HCT116 (cell line): ENCODE results near the gene THEM4. TPM values are rescaled to one million over a fixed set of nuclear protein-coding genes. Genes with fewer than 3 reads are reported as not detected.

Source experiments
- ATAC-seq: fragments of 200-7000 bp; cut with Tn5 transposase; 2 replicates; pipeline ENCODE4 v1.9.1; 2020; ENCODE audit warnings: mild to moderate bottlenecking, moderate library complexity
- BruUV-seq: library from RNA; stranded (reverse); fragments of 400-500 nt; replicated peaks from 2 replicates; lab custom pipeline; 2021; lab: Mats Ljungman, UMichigan
- CTCF ChIA-PET: fragments of 300-600 bp; sonication (Branson Sonifier 250); formaldehyde crosslinking; loops from one replicate; lab custom pipeline; 2021; ENCODE audit warnings: antibody characterized with exemption; lab: Charles Lee
- POLR2A ChIA-PET: fragments of 300-600, 350-600 bp; sonication (Branson Sonifier 250); formaldehyde crosslinking; loops from one replicate; lab custom pipeline; 2021; ENCODE audit warnings: antibody characterized with exemption; lab: Charles Lee
- RAD21 ChIA-PET, 2 experiments: fragments of 300-600 bp; sonication (Branson Sonifier 250); formaldehyde crosslinking; loops; one replicate each; lab custom pipeline; 2023; ENCODE audit warnings: low total read pairs in 2 of 2; ENCODE audit not compliant: uncharacterized antibody in 2 of 2, unreplicated experiment in 2 of 2, low non-redundant PET in 1 of 2; lab: Charles Lee
- DNase-seq: peaks from one replicate; pipeline ENCODE4 v3.0.0-alpha.2; 2010; ENCODE audit warnings: low read depth, low spot score
- H2AFZ ChIP-seq: fragments of 200-600 bp; shearing (Covaris generic), sonication (generic); 2 replicates; pipeline ENCODE4 v1.6.1; 2017; ENCODE audit warnings: low read depth, mixed run types, mixed read lengths, antibody characterized with exemption, low read length; ENCODE audit not compliant: poor library complexity, severe bottlenecking
- H3K27ac ChIP-seq: 2 replicates; pipeline ENCODE4 v1.5.1; 2012; ENCODE audit warnings: low read depth, low read length
- H3K27me3 ChIP-seq: fragments of 200-600 bp; sonication (generic); 2 replicates; pipeline ENCODE4 v1.6.1; 2016; ENCODE audit warnings: mixed run types, low read length, mixed read lengths; ENCODE audit not compliant: insufficient read depth
- H3K36me3 ChIP-seq, 2 experiments: fragments of 200-500 bp in 1 of 2; fragments of 200-600 bp in 1 of 2; sonication (Bioruptor generic) in 1 of 2; sonication (generic) in 1 of 2; 2 replicates each; pipeline versions ENCODE4 v1.5.1 to v1.6.1; 2014 to 2016; ENCODE audit warnings: low read length in 2 of 2, inconsistent platforms in 1 of 2, mixed read lengths in 1 of 2, mixed run types in 1 of 2; ENCODE audit not compliant: insufficient read depth in 2 of 2, control insufficient read depth in 1 of 2
- H3K4me1 ChIP-seq, 2 experiments: fragments of 200-600 bp in 1 of 2; sonication (generic) in 1 of 2; 2 replicates each; pipeline versions ENCODE4 v1.5.1 to v1.6.1; 2012 to 2017; ENCODE audit warnings: low read length in 2 of 2, inconsistent platforms in 1 of 2, mild to moderate bottlenecking in 1 of 2, mixed read lengths in 1 of 2, mixed run types in 1 of 2, moderate library complexity in 1 of 2; ENCODE audit not compliant: insufficient read depth in 2 of 2, control insufficient read depth in 1 of 2
- H3K4me2 ChIP-seq: fragments of 200-600 bp; sonication (generic); 2 replicates; pipeline ENCODE4 v1.6.1; 2017; ENCODE audit warnings: mixed run types, low read length, mixed read lengths
- H3K4me3 ChIP-seq, 2 experiments: fragments of 200-600 bp in 1 of 2; sonication (generic) in 1 of 2; replicated peaks in 1 of 2; 2 replicates each; pipeline ENCODE4 v1.5.1; 2011 to 2016; ENCODE audit warnings: low read length in 2 of 2, control low read depth in 1 of 2, low read depth in 1 of 2, mild to moderate bottlenecking in 1 of 2, mixed read lengths in 1 of 2, mixed run types in 1 of 2
- H3K79me2 ChIP-seq: fragments of 200-600 bp; sonication (generic); 2 replicates; pipeline ENCODE4 v1.6.1; 2017; ENCODE audit warnings: mild to moderate bottlenecking, mixed run types, low read length, moderate library complexity, mixed read lengths; ENCODE audit not compliant: insufficient read depth
- H3K9ac ChIP-seq: fragments of 200-600 bp; sonication (generic); 2 replicates; pipeline ENCODE4 v1.6.1; 2016; ENCODE audit warnings: low read length, mixed read lengths
- H3K9me2 ChIP-seq: fragments of 200-600 bp; sonication (generic), shearing (Covaris generic); 2 replicates; pipeline ENCODE4 v1.6.1; 2017; ENCODE audit warnings: mixed run types, mild to moderate bottlenecking, moderate library complexity; ENCODE audit not compliant: insufficient read depth
- H3K9me3 ChIP-seq, 2 experiments: fragments of 200-500 bp in 1 of 2; fragments of 200-600 bp in 1 of 2; sonication (Bioruptor generic) in 1 of 2; sonication (generic) in 1 of 2; 2 replicates each; pipeline ENCODE4 v1.6.1; 2014 to 2017; ENCODE audit warnings: low read length in 2 of 2, mixed read lengths in 2 of 2, inconsistent platforms in 1 of 2, low read depth in 1 of 2, mild to moderate bottlenecking in 1 of 2, mixed run types in 1 of 2, moderate library complexity in 1 of 2; ENCODE audit not compliant: control insufficient read depth in 1 of 2, insufficient read depth in 1 of 2
- H4K20me1 ChIP-seq: fragments of 200-600 bp; sonication (generic), shearing (Covaris generic); 2 replicates; pipeline ENCODE4 v1.6.1; 2017; ENCODE audit warnings: mixed run types, mild to moderate bottlenecking, moderate library complexity; ENCODE audit not compliant: insufficient read depth
- EGR1 ChIP-seq: IDR thresholded peaks from 2 replicates; pipeline ENCODE4 v1.6.1; 2012; ENCODE audit warnings: low read depth
- EZH2 ChIP-seq: fragments of 200-600 bp; sonication (generic); IDR thresholded peaks from 2 replicates; pipeline ENCODE4 v1.6.1; 2017; ENCODE audit warnings: antibody characterized with exemption, mixed run types
- FOSL1 ChIP-seq: IDR thresholded peaks from 2 replicates; pipeline ENCODE4 v1.6.1; 2012; ENCODE audit warnings: low read depth
- JUND ChIP-seq: IDR thresholded peaks from 2 replicates; pipeline ENCODE4 v1.6.1; 2012
- MAX ChIP-seq: IDR thresholded peaks from 2 replicates; pipeline ENCODE4 v1.6.1; 2012
- POLR2AphosphoS5 ChIP-seq: IDR thresholded peaks from 2 replicates; pipeline ENCODE4 v1.6.1; 2011; ENCODE audit warnings: mild to moderate bottlenecking, low read depth, low read length, moderate library complexity
- RAD21 ChIP-seq: IDR thresholded peaks from 2 replicates; pipeline ENCODE4 v1.6.1; 2012; ENCODE audit warnings: low read depth, mild to moderate bottlenecking
- SIN3A ChIP-seq: IDR thresholded peaks from 2 replicates; pipeline ENCODE4 v1.6.1; 2012; ENCODE audit warnings: low read depth
- YY1 ChIP-seq: IDR thresholded peaks from 2 replicates; pipeline ENCODE4 v1.6.1; 2011; ENCODE audit warnings: low read length, low read depth, moderate library complexity, mild to moderate bottlenecking; ENCODE audit not compliant: insufficient replicate concordance; ENCODE audit errors: extremely low read depth
- ZFX ChIP-seq: fragments of 450-650 bp; IDR thresholded peaks from 2 replicates; pipeline ENCODE4 v1.6.1; 2017
- intact Hi-C: fragments of 100-400 bp; cut with micrococcal nuclease; formaldehyde crosslinking; loops from 2 replicates; pipeline ENCODE4 v1.10.0; 2022
- total RNA-seq: library from RNA; stranded (reverse); gene quantifications from one replicate; pipeline ENCODE4 v1.2.1, GENCODE V29; 2021; ENCODE audit not compliant: unreplicated experiment
- TF ChIP-seq, protein P1 (sequence below): IDR thresholded peaks from 2 replicates; pipeline ENCODE4 v1.6.1; 2012; ENCODE audit warnings: low read depth
- TF ChIP-seq, protein P2 (sequence below), 3 experiments: fragments of 200-600 bp in 1 of 3; sonication (generic) in 1 of 3; IDR thresholded peaks in 2 of 3; conservative IDR thresholded peaks in 1 of 3; 2 replicates each; pipeline ENCODE4 v1.5.1; 2012 to 2017; ENCODE audit warnings: low read depth in 2 of 3, low read length in 2 of 3, antibody characterized with exemption in 1 of 3, borderline replicate concordance in 1 of 3, control low read depth in 1 of 3, mild to moderate bottlenecking in 1 of 3, mixed read lengths in 1 of 3, mixed run types in 1 of 3, moderate library complexity in 1 of 3; ENCODE audit not compliant: insufficient read depth in 1 of 3

Gene THEM4
- total RNA-seq, 1 experiment from 2014 or later = 17.0 TPM

DNA sequence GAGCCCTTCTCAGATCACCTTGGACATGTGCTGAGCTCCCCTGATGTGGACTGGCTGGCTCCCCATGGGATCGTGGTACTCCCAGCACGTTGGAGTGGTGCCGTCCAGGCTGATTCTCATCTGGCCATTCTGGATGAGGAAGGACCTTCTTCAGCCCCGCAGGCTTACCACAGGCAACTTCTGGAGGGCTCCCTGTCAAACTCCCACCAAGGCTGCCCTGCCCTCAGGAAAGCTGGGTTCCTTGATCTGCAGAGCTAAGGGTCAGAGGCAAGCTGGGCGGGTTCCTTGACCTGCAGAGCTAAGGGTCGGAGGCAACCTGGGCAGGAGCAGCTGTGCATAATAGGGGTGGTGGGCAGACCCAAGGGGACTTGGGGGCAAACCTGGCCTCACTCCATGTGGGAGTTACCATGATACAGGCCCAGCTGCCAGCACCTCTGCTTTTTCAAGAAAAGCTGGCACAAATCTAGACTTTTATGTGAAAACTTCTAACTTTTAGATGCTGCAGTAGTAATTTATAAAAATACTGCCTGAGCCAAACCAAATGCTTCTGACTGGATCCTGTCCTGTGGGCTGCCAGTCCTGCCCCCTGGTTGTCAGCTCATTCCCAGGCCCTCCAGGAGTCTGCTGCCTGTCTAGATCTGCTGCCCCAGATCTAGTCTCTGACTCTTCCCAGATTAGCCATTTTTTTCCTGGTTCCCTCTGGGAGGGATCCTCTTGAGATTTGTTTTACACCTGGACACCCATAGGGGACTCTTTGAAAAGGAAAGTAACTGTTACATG, 50.2 kb downstream of the THEM4 start (continued):
- TF ChIP-seq, protein P1, sequence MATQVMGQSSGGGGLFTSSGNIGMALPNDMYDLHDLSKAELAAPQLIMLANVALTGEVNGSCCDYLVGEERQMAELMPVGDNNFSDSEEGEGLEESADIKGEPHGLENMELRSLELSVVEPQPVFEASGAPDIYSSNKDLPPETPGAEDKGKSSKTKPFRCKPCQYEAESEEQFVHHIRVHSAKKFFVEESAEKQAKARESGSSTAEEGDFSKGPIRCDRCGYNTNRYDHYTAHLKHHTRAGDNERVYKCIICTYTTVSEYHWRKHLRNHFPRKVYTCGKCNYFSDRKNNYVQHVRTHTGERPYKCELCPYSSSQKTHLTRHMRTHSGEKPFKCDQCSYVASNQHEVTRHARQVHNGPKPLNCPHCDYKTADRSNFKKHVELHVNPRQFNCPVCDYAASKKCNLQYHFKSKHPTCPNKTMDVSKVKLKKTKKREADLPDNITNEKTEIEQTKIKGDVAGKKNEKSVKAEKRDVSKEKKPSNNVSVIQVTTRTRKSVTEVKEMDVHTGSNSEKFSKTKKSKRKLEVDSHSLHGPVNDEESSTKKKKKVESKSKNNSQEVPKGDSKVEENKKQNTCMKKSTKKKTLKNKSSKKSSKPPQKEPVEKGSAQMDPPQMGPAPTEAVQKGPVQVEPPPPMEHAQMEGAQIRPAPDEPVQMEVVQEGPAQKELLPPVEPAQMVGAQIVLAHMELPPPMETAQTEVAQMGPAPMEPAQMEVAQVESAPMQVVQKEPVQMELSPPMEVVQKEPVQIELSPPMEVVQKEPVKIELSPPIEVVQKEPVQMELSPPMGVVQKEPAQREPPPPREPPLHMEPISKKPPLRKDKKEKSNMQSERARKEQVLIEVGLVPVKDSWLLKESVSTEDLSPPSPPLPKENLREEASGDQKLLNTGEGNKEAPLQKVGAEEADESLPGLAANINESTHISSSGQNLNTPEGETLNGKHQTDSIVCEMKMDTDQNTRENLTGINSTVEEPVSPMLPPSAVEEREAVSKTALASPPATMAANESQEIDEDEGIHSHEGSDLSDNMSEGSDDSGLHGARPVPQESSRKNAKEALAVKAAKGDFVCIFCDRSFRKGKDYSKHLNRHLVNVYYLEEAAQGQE = no peak
- TF ChIP-seq RAD21 = no peak
- TF ChIP-seq, protein P2, sequence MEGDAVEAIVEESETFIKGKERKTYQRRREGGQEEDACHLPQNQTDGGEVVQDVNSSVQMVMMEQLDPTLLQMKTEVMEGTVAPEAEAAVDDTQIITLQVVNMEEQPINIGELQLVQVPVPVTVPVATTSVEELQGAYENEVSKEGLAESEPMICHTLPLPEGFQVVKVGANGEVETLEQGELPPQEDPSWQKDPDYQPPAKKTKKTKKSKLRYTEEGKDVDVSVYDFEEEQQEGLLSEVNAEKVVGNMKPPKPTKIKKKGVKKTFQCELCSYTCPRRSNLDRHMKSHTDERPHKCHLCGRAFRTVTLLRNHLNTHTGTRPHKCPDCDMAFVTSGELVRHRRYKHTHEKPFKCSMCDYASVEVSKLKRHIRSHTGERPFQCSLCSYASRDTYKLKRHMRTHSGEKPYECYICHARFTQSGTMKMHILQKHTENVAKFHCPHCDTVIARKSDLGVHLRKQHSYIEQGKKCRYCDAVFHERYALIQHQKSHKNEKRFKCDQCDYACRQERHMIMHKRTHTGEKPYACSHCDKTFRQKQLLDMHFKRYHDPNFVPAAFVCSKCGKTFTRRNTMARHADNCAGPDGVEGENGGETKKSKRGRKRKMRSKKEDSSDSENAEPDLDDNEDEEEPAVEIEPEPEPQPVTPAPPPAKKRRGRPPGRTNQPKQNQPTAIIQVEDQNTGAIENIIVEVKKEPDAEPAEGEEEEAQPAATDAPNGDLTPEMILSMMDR (IDR thresholded peaks at IDR 0.05 in 2 of 3, conservative IDR thresholded peaks at IDR 0.05 in 1 of 3; ENCODE audit: borderline replicate concordance in 1 of 3, insufficient read depth in 1 of 3, low read depth in 2 of 3, low read length in 2 of 3) = no peak
- TF ChIP-seq EGR1 = no peak
- no peak for TF ChIP-seq EZH2

GRCh38 chr1:151858030-151858746, 51.1 kb downstream of the THEM4 start:
- no peak overlapping the region for H3K4me2 ChIP-seq
- no TSS peak for BruUV-seq
- no peaks in the 10 kb centered on the region for H3K4me1 ChIP-seq
- intact Hi-C loops = no loop called here
- H3K79me2 ChIP-seq = no peaks in the 10 kb centered on the region
- no peak overlapping the region for H3K27ac ChIP-seq
- no peak overlapping the region for H3K9ac ChIP-seq
- H4K20me1 ChIP-seq = no peaks in the 10 kb centered on the region
- H2AFZ ChIP-seq = no peak overlapping the region
- no peak for TF ChIP-seq SIN3A
- no peak for TF ChIP-seq ZFX
- TF ChIP-seq YY1 = no peak
- TF ChIP-seq, protein P1 = no peak
- no peak for TF ChIP-seq POLR2AphosphoS5
- no peak for TF ChIP-seq FOSL1
- TF ChIP-seq MAX = no peak
- no peak for TF ChIP-seq JUND
- no peaks in the 10 kb centered on the region for H3K27me3 ChIP-seq
- POLR2A ChIA-PET = no interaction called here
- DNase-seq (no peak), ATAC-seq (no peak)
- H3K36me3 ChIP-seq = no peaks in the 10 kb centered on the region
- H3K4me3 ChIP-seq = no peak overlapping the region
- RAD21 ChIA-PET = no interaction called here
- H3K9me2 ChIP-seq = no peaks in the 10 kb centered on the region
- H3K9me3 ChIP-seq = no peaks in the 10 kb centered on the region
- CTCF ChIA-PET = no interaction called here
